CD14-positive monocyte (primary cell): ENCODE measurements around the gene MSRB1. TPM values are rescaled to one million over a fixed set of nuclear protein-coding genes. Genes with fewer than 3 reads are reported as not detected.
"Not testable (repeated sequence)": the region's sequence is repeated elsewhere in the genome, so short reads cannot be mapped to it uniquely, and the experiment has no call there.

ENCODE experiments used
- DNase-seq, 3 donors: peaks; one replicate each; pipeline ENCODE4 v3.0.0-alpha.2; 2011 to 2022
- H2AFZ ChIP-seq: 2 replicates; pipeline ENCODE4 v1.6.0; 2012; ENCODE audit warnings: mild to moderate bottlenecking, low read depth, low read length, inconsistent platforms; ENCODE audit not compliant: insufficient read depth, poor library complexity, severe bottlenecking
- H3K27ac ChIP-seq, 2 donors: 1 replicate in 1 of 2; 2 replicates in 1 of 2; pipeline ENCODE4 v1.5.1; 2012 to 2013; ENCODE audit warnings: low read length in 2 of 2, control low read depth in 1 of 2, inconsistent platforms in 1 of 2, low read depth in 1 of 2, mild to moderate bottlenecking in 1 of 2
- H3K27me3 ChIP-seq, 2 donors: one replicate each; pipeline versions ENCODE4 v1.6.0 to v1.6.1; 2011 to 2013; ENCODE audit warnings: low read length in 2 of 2; ENCODE audit not compliant: control insufficient read depth in 2 of 2, insufficient read depth in 2 of 2
- H3K36me3 ChIP-seq, 2 donors: replicated peaks in 1 of 2; 1 replicate in 1 of 2; 2 replicates in 1 of 2; pipeline versions ENCODE4 v1.5.1 to v1.6.1; 2012 to 2013; ENCODE audit warnings: low read length in 2 of 2, control low read depth in 1 of 2, inconsistent platforms in 1 of 2, mild to moderate bottlenecking in 1 of 2; ENCODE audit not compliant: insufficient read depth in 2 of 2, control insufficient read depth in 1 of 2
- H3K4me1 ChIP-seq, 2 donors: 1 replicate in 1 of 2; 2 replicates in 1 of 2; pipeline versions ENCODE4 v1.5.1 to v1.6.1; 2012 to 2013; ENCODE audit warnings: low read length in 2 of 2, control low read depth in 1 of 2, inconsistent platforms in 1 of 2, mild to moderate bottlenecking in 1 of 2, moderate library complexity in 1 of 2; ENCODE audit not compliant: insufficient read depth in 2 of 2, control insufficient read depth in 1 of 2
- H3K4me2 ChIP-seq: replicated peaks from 2 replicates; pipeline ENCODE3; 2012; ENCODE audit warnings: low read length, moderate library complexity, mild to moderate bottlenecking; ENCODE audit not compliant: poor library complexity, severe bottlenecking; ENCODE audit errors: extremely low read depth
- H3K4me3 ChIP-seq, 3 experiments: fragments of 200-600 bp in 1 of 3; sonication (generic) in 1 of 3; replicated peaks in 1 of 3; 1 replicate in 2 of 3; 2 replicates in 1 of 3; pipeline ENCODE4 v1.5.1; 2011 to 2013; ENCODE audit warnings: low read length in 3 of 3, mild to moderate bottlenecking in 3 of 3, control low read depth in 2 of 3, low read depth in 2 of 3, inconsistent platforms in 1 of 3, moderate library complexity in 1 of 3
- H3K79me2 ChIP-seq: 2 replicates; pipeline ENCODE4 v1.6.0; 2012; ENCODE audit warnings: mild to moderate bottlenecking, control low read depth, inconsistent platforms, low read length, moderate library complexity; ENCODE audit not compliant: insufficient read depth
- H3K9ac ChIP-seq: 2 replicates; pipeline ENCODE4 v1.6.0; 2017; ENCODE audit warnings: low read length, mild to moderate bottlenecking; ENCODE audit not compliant: insufficient read depth, poor library complexity, severe bottlenecking
- H3K9me3 ChIP-seq, 2 donors: replicated peaks in 1 of 2; 1 replicate in 1 of 2; 2 replicates in 1 of 2; pipeline versions ENCODE4 v1.5.1 to v1.6.1; 2012 to 2013; ENCODE audit warnings: low read length in 2 of 2, control low read depth in 1 of 2; ENCODE audit not compliant: control insufficient read depth in 1 of 2, insufficient read depth in 1 of 2
- H4K20me1 ChIP-seq: 2 replicates; pipeline ENCODE4 v1.6.0; 2012; ENCODE audit warnings: mild to moderate bottlenecking, low read length, control low read depth, moderate library complexity; ENCODE audit not compliant: insufficient read depth
- H3K27ac Mint-ChIP-seq, 7 donors: one replicate each; pipeline ENCODE4 v1.8.0; 2020; ENCODE audit warnings: mild to moderate bottlenecking in 7 of 7, mixed read lengths in 7 of 7, moderate library complexity in 6 of 7, inconsistent platforms in 2 of 7
- H3K27me3 Mint-ChIP-seq, 3 donors: one replicate each; pipeline ENCODE4 v1.8.0; 2021 to 2022; ENCODE audit warnings: low read depth in 3 of 3, mild to moderate bottlenecking in 3 of 3, mixed read lengths in 3 of 3, moderate library complexity in 3 of 3, inconsistent platforms in 1 of 3
- H3K36me3 Mint-ChIP-seq, 2 donors: one replicate each; pipeline ENCODE4 v1.8.0; 2020; ENCODE audit warnings: mixed read lengths in 2 of 2, inconsistent platforms in 1 of 2, mild to moderate bottlenecking in 1 of 2
- H3K4me1 Mint-ChIP-seq: one replicate; pipeline ENCODE4 v1.8.0; 2020; ENCODE audit warnings: mild to moderate bottlenecking, mixed read lengths
- H3K4me3 Mint-ChIP-seq, 2 donors: one replicate each; pipeline ENCODE4 v1.8.0; 2020; ENCODE audit warnings: mild to moderate bottlenecking in 2 of 2, mixed read lengths in 2 of 2, moderate library complexity in 1 of 2
- H3K9me3 Mint-ChIP-seq, 7 donors: one replicate each; pipeline ENCODE4 v1.8.0; 2020 to 2022; ENCODE audit warnings: mixed read lengths in 7 of 7, mild to moderate bottlenecking in 6 of 7, moderate library complexity in 6 of 7, inconsistent platforms in 2 of 7
- WGBS: methylation state at CpG from one replicate; pipeline ENCODE4 v1.1.5; 2013; ENCODE audit warnings: missing lambda C conversion rate; ENCODE audit not compliant: insufficient coverage; 5-methylcytosine and 5-hydroxymethylcytosine counted together
- intact Hi-C, 2 donors: fragments of 100-400 bp; cut with micrococcal nuclease; formaldehyde crosslinking; loops; one replicate each; pipeline versions ENCODE4 v1.15.0 to v1.15.1; 2023
- polyA plus RNA-seq, 3 donors: library from polyadenylated mRNA; depleted of rRNA in 1 of 3; unstranded in 2 of 3; stranded (reverse) in 1 of 3; fragments of 300-500 nt in 2 of 3; fragments of >200 nt in 1 of 3; fragmentation: Illumina TruSeq in 2 of 3; gene quantifications; 1 replicate in 2 of 3; 2 replicates in 1 of 3; pipeline ENCODE4 v1.2.3, GENCODE V29; 2012 to 2021
- TF ChIP-seq, protein P1 (sequence below): fragments of 200-600 bp; IDR thresholded peaks from one replicate; pipeline ENCODE4 v1.8.0; 2022; ENCODE audit warnings: antibody characterized with exemption, mild to moderate bottlenecking

The MSRB1 gene
- polyA plus RNA-seq, 3 donors: 116 to 427 (median 416) TPM

DNA sequence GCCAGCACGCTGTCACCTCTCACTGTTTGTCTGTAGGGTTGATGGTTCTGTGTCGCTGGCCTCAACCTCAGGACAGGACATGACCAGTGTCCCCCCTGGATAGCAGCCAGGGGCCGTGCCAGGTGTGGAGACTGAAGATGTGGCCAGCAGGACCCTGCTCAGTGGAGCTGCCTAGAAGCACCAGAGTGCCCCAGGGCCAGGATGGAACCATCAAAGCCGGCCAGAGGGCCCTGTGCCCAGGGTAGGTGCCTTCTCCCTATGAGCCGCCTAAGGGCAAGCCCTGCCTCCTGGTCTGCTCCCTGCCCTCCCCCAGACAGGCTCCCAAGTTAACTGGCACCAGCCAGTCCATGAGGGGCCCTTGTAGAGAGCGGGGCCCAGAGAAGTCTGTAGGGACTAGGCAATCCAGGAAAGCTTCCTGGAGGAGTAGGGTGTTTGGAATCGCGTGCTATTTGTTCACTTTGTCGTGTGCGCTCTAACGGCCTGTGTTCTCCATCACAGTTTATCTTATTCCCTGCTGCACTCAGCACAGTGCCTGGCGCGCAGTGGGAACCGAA, 15.8 kb upstream of the MSRB1 start:
- peak overlapping the region; percentile 82 for H3K4me2 ChIP-seq
- H3K36me3 Mint-ChIP-seq: peaks cover 24 to 28% of the 10 kb centered on the region in 2 donors
- intact Hi-C loops: no loop called here
- no peaks in the 10 kb centered on the region for H3K27me3 ChIP-seq
- peaks cover 8 to 37% (median 27%) of the 10 kb centered on the region in 3 donors for H3K27me3 Mint-ChIP-seq
- H3K9ac ChIP-seq: no peak overlapping the region
- H3K4me3 ChIP-seq: peak overlapping the region in 1 of 3 experiments; percentile 93
- H3K79me2 ChIP-seq: peaks cover 31% of the 10 kb centered on the region
- H3K27ac ChIP-seq: no peak overlapping the region
- no peaks in the 10 kb centered on the region for H3K9me3 ChIP-seq
- peaks cover 0 to 8% (median 0%) of the 10 kb centered on the region in 7 donors for H3K9me3 Mint-ChIP-seq
- peaks cover 30% of the 10 kb centered on the region for H4K20me1 ChIP-seq
- TF ChIP-seq, protein P1, sequence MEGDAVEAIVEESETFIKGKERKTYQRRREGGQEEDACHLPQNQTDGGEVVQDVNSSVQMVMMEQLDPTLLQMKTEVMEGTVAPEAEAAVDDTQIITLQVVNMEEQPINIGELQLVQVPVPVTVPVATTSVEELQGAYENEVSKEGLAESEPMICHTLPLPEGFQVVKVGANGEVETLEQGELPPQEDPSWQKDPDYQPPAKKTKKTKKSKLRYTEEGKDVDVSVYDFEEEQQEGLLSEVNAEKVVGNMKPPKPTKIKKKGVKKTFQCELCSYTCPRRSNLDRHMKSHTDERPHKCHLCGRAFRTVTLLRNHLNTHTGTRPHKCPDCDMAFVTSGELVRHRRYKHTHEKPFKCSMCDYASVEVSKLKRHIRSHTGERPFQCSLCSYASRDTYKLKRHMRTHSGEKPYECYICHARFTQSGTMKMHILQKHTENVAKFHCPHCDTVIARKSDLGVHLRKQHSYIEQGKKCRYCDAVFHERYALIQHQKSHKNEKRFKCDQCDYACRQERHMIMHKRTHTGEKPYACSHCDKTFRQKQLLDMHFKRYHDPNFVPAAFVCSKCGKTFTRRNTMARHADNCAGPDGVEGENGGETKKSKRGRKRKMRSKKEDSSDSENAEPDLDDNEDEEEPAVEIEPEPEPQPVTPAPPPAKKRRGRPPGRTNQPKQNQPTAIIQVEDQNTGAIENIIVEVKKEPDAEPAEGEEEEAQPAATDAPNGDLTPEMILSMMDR: no peak
- H3K27ac Mint-ChIP-seq: peak overlapping the region in 2 of 7 donors; percentile 68 to 83
- peaks cover 34% of the 10 kb centered on the region for H3K4me1 Mint-ChIP-seq
- H2AFZ ChIP-seq: peak overlapping the region; percentile 95
- WGBS: 38% methylated on average over 10 of the region's 14 CpGs
- H3K36me3 ChIP-seq: peaks cover 21% of the 10 kb centered on the region in 2 donors
- peaks cover 27 to 39% of the 10 kb centered on the region in 2 donors for H3K4me1 ChIP-seq
- no peak for DNase-seq
- peak overlapping the region; percentile 51 to 91 for H3K4me3 Mint-ChIP-seq

DNA sequence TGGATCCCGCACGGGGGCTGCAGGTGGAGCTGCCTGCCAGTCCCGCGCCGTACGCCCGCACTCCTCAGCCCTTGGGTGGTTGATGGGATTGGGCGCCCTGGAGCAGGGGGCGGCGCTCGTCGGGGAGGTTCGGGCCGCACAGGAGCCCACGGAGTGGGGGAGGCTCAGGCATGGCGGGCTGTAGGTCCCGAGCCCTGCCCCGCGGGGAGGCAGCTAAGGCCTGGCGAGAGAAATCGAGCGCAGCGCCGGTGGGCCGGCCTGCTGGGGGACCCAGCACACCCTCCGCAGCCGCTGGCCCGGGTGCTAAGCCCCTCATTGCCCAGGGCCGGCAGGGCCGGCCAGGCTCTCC, 15.1 kb upstream of the MSRB1 start:
- not testable (repeated sequence) for H3K4me3 ChIP-seq, DNase-seq, H3K4me3 Mint-ChIP-seq

DNA sequence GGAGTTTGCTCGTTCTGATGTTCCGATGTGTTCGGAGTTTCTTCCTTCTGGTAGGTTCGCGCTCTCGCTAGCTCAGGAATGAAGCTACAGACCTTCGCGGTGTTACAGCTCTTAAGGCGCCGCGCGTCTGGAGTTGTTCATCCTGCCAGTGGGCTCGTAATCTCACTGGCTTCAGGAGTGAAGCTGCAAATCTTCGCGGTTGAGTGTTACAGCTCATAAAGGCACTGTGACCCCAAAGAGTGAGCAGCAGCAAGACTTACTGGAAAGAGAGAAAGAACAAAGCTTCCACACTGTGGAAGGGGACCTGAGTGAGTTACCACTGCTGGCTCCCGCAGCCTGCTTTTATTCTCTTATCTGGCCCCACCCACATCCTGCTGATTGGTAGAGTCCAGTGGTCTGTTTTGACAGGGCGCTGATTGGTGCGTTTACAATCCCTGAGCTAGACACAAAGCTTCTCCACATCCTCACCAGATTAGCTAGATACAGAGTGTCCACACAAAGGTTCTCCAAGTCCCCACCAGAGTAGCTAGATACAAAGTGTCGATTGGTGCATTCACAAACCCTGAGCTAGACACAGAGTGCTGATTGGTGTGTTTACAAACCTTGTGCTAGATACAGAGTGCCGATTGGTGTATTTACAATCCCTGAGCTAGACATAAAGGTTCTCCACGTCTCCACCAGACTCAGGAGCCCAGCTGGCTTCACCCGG, 14.6 kb upstream of the MSRB1 start:
- peaks cover 8 to 37% (median 28%) of the 10 kb centered on the region in 3 donors for H3K27me3 Mint-ChIP-seq
- H4K20me1 ChIP-seq: peaks cover 18% of the 10 kb centered on the region
- H3K9me3 Mint-ChIP-seq, H3K27ac ChIP-seq, DNase-seq, H3K4me3 ChIP-seq, H2AFZ ChIP-seq, H3K4me2 ChIP-seq, H3K4me3 Mint-ChIP-seq, intact Hi-C loops, H3K27ac Mint-ChIP-seq, H3K9ac ChIP-seq, H3K9me3 ChIP-seq, H3K27me3 ChIP-seq: not testable (repeated sequence)
- H3K4me1 ChIP-seq: peaks cover 21 to 29% of the 10 kb centered on the region in 2 donors
- peaks cover 23% of the 10 kb centered on the region for H3K4me1 Mint-ChIP-seq
- H3K36me3 Mint-ChIP-seq: peaks cover 15 to 16% of the 10 kb centered on the region in 2 donors
- peaks cover 19% of the 10 kb centered on the region for H3K79me2 ChIP-seq
- 97% methylated on average over 16 of the region's 22 CpGs for whole genome bisulfite sequencing
- H3K36me3 ChIP-seq: peaks cover 16% of the 10 kb centered on the region in 2 donors

More for the DNA sequence above, 15.1 kb upstream of the MSRB1 start:
- WGBS: 72% methylated on average over 25 of the region's 30 CpGs
- Histone ChIP-seq H3K79me2 (peaks cover 24% of the 10 kb centered on the region), H4K20me1 (peaks cover 24% of the 10 kb centered on the region), H3K4me1 (peaks cover 21 to 32% of the 10 kb centered on the region in 2 donors), H3K36me3 (peaks cover 21% of the 10 kb centered on the region in 2 donors)
- H3K27me3 Mint-ChIP-seq: peaks cover 8 to 37% (median 26%) of the 10 kb centered on the region in 3 donors
- H3K9ac ChIP-seq, H3K27me3 ChIP-seq, H3K27ac Mint-ChIP-seq, H3K9me3 Mint-ChIP-seq, H2AFZ ChIP-seq, H3K9me3 ChIP-seq, intact Hi-C loops, H3K27ac ChIP-seq, H3K4me2 ChIP-seq: not testable (repeated sequence)
- peaks cover 27% of the 10 kb centered on the region for H3K4me1 Mint-ChIP-seq
- peaks cover 20 to 22% of the 10 kb centered on the region in 2 donors for H3K36me3 Mint-ChIP-seq
